Measurements from ENCODE around the gene KCNJ12.

Gene KCNJ12

GRCh38 chr17:21372256-21372954 is 3.8 kb upstream of the KCNJ12 start:
- Mint-ChIP-seq H3K9me3 (no peaks in the 10 kb centered on the region), H3K4me3 (no peak overlapping the region), H3K4me1 (peaks cover 6% of the 10 kb centered on the region), H3K27me3 (peaks cover 51% of the 10 kb centered on the region), H3K27ac (no peak overlapping the region)
- no peak for ATAC-seq
- no peak for DNase-seq

GRCh38 chr17:21373036-21373435 is 3.1 kb upstream of the KCNJ12 start:
- peaks cover 13% of the 10 kb centered on the region for H3K4me1 Mint-ChIP-seq
- H3K27ac Mint-ChIP-seq = peak overlapping the region in 1 of 2 donors; percentile 27
- peaks cover 57% of the 10 kb centered on the region for H3K27me3 Mint-ChIP-seq
- H3K4me3 Mint-ChIP-seq = no peak overlapping the region
- no peak for ATAC-seq
- DNase-seq = no peak
- H3K9me3 Mint-ChIP-seq = no peaks in the 10 kb centered on the region

GRCh38 chr17:21373696-21374440 is 2.3 kb upstream of the KCNJ12 start:
- Mint-ChIP-seq H3K27me3 (peaks cover 65% of the 10 kb centered on the region), H3K4me3 (no peak overlapping the region)
- peak; percentile 10 for ATAC-seq

GRCh38 chr17:21374441-21375161 is 1.6 kb upstream of the KCNJ12 start:
- peaks cover 16% of the 10 kb centered on the region for H3K4me1 Mint-ChIP-seq
- no peak overlapping the region for H3K27ac Mint-ChIP-seq
- H3K9me3 Mint-ChIP-seq = no peaks in the 10 kb centered on the region
- no peak for ATAC-seq
- DNase-seq = no peak
- peaks cover 73% of the 10 kb centered on the region for H3K27me3 Mint-ChIP-seq
- no peak overlapping the region for H3K4me3 Mint-ChIP-seq

More at GRCh38 chr17:21373696-21374440, 2.3 kb upstream of the KCNJ12 start:
- peaks cover 16% of the 10 kb centered on the region for H3K4me1 Mint-ChIP-seq
- no peak overlapping the region for H3K27ac Mint-ChIP-seq
- H3K9me3 Mint-ChIP-seq = no peaks in the 10 kb centered on the region
- no peak for DNase-seq

- ATAC-seq (no peak), DNase-seq (no peak)
- no peaks in the 10 kb centered on the region for H3K9me3 Mint-ChIP-seq
- H3K27ac Mint-ChIP-seq = no peak overlapping the region
- peaks cover 16% of the 10 kb centered on the region for H3K4me1 Mint-ChIP-seq
- H3K27me3 Mint-ChIP-seq = peaks cover 76% of the 10 kb centered on the region
- no peak overlapping the region for H3K4me3 Mint-ChIP-seq
Observed at GRCh38 chr17:21375162-21375560, 996 bp upstream of the KCNJ12 start.

GRCh38 chr17:21375757-21376080 is 438 bp upstream of the KCNJ12 start:
- Mint-ChIP-seq H3K27ac (no peak overlapping the region), H3K4me1 (peaks cover 16% of the 10 kb centered on the region), H3K4me3 (peak overlapping the region in 1 of 2 donors; percentile 13), H3K27me3 (peaks cover 80% of the 10 kb centered on the region), H3K9me3 (no peaks in the 10 kb centered on the region)
- ATAC-seq (no peak), DNase-seq (no peak)

- no peak for ATAC-seq
Observed at GRCh38 chr17:21376759-21377690, 868 bp downstream of the KCNJ12 start.

GRCh38 chr17:21377705-21378396 is 1.7 kb downstream of the KCNJ12 start:
- Mint-ChIP-seq H3K27ac (no peak overlapping the region), H3K9me3 (no peaks in the 10 kb centered on the region), H3K27me3 (peaks cover 72% of the 10 kb centered on the region), H3K4me3 (peak overlapping the region; percentile 56 to 78), H3K4me1 (peaks cover 16% of the 10 kb centered on the region)
- DNase-seq = no peak
- ATAC-seq = no peak

More at GRCh38 chr17:21376759-21377690, 868 bp downstream of the KCNJ12 start:
- no peaks in the 10 kb centered on the region for H3K9me3 Mint-ChIP-seq
- no peak overlapping the region for H3K27ac Mint-ChIP-seq
- H3K4me3 Mint-ChIP-seq = peak overlapping the region; percentile 56 to 78
- DNase-seq = no peak
- peaks cover 16% of the 10 kb centered on the region for H3K4me1 Mint-ChIP-seq
- peaks cover 80% of the 10 kb centered on the region for H3K27me3 Mint-ChIP-seq

- no peaks in the 10 kb centered on the region for H3K9me3 Mint-ChIP-seq
- H3K27me3 Mint-ChIP-seq = peaks cover 65% of the 10 kb centered on the region
- DNase-seq (no peak), ATAC-seq (no peak)
- peaks cover 16% of the 10 kb centered on the region for H3K4me1 Mint-ChIP-seq
- H3K27ac Mint-ChIP-seq = no peak overlapping the region
- H3K4me3 Mint-ChIP-seq = no peak overlapping the region
Observed at GRCh38 chr17:21378553-21378952, 2.4 kb downstream of the KCNJ12 start.

- no peak overlapping the region for H3K4me3 Mint-ChIP-seq
- H3K27ac Mint-ChIP-seq = no peak overlapping the region
- ATAC-seq (no peak), DNase-seq (no peak)
- peaks cover 16% of the 10 kb centered on the region for H3K4me1 Mint-ChIP-seq
- H3K27me3 Mint-ChIP-seq = peaks cover 59% of the 10 kb centered on the region
- no peaks in the 10 kb centered on the region for H3K9me3 Mint-ChIP-seq
Observed at GRCh38 chr17:21379080-21379711, 3.0 kb downstream of the KCNJ12 start.

GRCh38 chr17:21380659-21381058 is 4.5 kb downstream of the KCNJ12 start:
- H3K27ac Mint-ChIP-seq = no peak overlapping the region
- no peak overlapping the region for H3K4me3 Mint-ChIP-seq
- H3K4me1 Mint-ChIP-seq = peaks cover 16% of the 10 kb centered on the region
- H3K9me3 Mint-ChIP-seq = no peaks in the 10 kb centered on the region
- peaks cover 45% of the 10 kb centered on the region for H3K27me3 Mint-ChIP-seq
- no peak for ATAC-seq
- DNase-seq = no peak

- DNase-seq (no peak), ATAC-seq (no peak)
- H3K9me3 Mint-ChIP-seq = no peaks in the 10 kb centered on the region
- H3K4me1 Mint-ChIP-seq = peaks cover 16% of the 10 kb centered on the region
- H3K4me3 Mint-ChIP-seq = no peak overlapping the region
- no peak overlapping the region for H3K27ac Mint-ChIP-seq
- H3K27me3 Mint-ChIP-seq = peaks cover 39% of the 10 kb centered on the region
Observed at GRCh38 chr17:21381076-21381706, 5.0 kb downstream of the KCNJ12 start.

- DNase-seq (no peak), ATAC-seq (no peak)
- H3K27me3 Mint-ChIP-seq = peaks cover 25% of the 10 kb centered on the region
- H3K27ac Mint-ChIP-seq = peak overlapping the region; percentile 42 to 61
- no peaks in the 10 kb centered on the region for H3K9me3 Mint-ChIP-seq
- H3K4me1 Mint-ChIP-seq = peaks cover 5% of the 10 kb centered on the region
- no peak overlapping the region for H3K4me3 Mint-ChIP-seq
Observed at GRCh38 chr17:21382560-21383495, 6.7 kb downstream of the KCNJ12 start.
